DOHH2 (cell line): ENCODE results near the gene SH3BGRL2.
"Not testable (repeated sequence)": the region's sequence is repeated elsewhere in the genome, so short reads cannot be mapped to it uniquely, and the experiment has no call there.

Source experiments
- EZH2phosphoT487 ChIP-seq: fragments of 200-600 bp; sonication (generic); IDR thresholded peaks from 2 replicates; pipeline ENCODE4 v1.6.1; 2017; ENCODE audit warnings: borderline replicate concordance, mild to moderate bottlenecking, antibody characterized with exemption, low read length, moderate library complexity, mixed read lengths
- TF ChIP-seq, protein P1 (sequence below): fragments of 200-600 bp; sonication (generic); IDR thresholded peaks from one replicate; pipeline ENCODE4 v1.5.1; 2014; ENCODE audit warnings: antibody characterized with exemption, mild to moderate bottlenecking, low read depth, low read length; ENCODE audit not compliant: poor library complexity, severe bottlenecking

DNA sequence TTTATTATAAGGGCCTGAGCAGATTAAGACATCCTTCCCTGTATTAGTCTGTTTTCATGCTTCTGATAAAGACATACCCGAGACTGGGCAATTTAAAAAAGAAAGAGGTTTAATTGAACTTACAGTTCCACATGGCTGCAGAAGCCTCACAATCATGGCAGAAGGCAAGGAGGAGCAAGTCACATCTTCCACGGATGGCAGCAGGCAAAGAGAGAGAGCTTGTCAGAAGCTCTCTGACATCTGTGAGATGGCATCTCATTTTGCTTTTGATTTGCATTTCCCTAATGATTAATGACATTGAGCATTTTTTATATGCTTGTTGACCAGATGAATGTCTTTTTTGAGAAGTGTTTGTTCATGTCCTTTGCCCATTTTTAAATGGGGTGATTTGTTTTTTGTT is 114.2 kb downstream of the SH3BGRL2 start:
- TF ChIP-seq, protein P1, sequence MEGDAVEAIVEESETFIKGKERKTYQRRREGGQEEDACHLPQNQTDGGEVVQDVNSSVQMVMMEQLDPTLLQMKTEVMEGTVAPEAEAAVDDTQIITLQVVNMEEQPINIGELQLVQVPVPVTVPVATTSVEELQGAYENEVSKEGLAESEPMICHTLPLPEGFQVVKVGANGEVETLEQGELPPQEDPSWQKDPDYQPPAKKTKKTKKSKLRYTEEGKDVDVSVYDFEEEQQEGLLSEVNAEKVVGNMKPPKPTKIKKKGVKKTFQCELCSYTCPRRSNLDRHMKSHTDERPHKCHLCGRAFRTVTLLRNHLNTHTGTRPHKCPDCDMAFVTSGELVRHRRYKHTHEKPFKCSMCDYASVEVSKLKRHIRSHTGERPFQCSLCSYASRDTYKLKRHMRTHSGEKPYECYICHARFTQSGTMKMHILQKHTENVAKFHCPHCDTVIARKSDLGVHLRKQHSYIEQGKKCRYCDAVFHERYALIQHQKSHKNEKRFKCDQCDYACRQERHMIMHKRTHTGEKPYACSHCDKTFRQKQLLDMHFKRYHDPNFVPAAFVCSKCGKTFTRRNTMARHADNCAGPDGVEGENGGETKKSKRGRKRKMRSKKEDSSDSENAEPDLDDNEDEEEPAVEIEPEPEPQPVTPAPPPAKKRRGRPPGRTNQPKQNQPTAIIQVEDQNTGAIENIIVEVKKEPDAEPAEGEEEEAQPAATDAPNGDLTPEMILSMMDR: not testable (repeated sequence)
- TF ChIP-seq EZH2phosphoT487: not testable (repeated sequence)
